Measurements from ENCODE around the gene CEP112.

DNA sequence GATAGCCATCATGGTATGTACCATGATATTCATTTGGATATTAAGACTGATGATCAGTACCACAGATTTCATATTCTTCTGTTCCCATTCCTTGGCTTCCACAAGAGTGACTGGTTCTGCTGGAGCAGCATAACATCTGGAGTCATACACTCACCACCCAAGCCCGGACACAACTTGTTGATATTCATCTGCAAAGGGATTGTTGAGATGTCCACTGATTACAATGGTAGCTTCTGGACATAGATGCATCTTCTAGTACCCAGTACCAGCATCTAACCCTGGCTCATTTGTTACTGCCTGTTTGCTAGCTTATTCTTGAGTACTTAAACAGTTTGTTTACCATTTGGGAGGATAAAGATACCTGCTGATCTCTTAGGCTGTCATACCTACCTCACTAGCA, 394.8 kb downstream of the CEP112 start:
- TF ChIP-seq, protein P1, sequence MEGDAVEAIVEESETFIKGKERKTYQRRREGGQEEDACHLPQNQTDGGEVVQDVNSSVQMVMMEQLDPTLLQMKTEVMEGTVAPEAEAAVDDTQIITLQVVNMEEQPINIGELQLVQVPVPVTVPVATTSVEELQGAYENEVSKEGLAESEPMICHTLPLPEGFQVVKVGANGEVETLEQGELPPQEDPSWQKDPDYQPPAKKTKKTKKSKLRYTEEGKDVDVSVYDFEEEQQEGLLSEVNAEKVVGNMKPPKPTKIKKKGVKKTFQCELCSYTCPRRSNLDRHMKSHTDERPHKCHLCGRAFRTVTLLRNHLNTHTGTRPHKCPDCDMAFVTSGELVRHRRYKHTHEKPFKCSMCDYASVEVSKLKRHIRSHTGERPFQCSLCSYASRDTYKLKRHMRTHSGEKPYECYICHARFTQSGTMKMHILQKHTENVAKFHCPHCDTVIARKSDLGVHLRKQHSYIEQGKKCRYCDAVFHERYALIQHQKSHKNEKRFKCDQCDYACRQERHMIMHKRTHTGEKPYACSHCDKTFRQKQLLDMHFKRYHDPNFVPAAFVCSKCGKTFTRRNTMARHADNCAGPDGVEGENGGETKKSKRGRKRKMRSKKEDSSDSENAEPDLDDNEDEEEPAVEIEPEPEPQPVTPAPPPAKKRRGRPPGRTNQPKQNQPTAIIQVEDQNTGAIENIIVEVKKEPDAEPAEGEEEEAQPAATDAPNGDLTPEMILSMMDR (conservative IDR thresholded peaks at IDR 0.05; ENCODE audit: low read depth, low read length): no peak
- no peak for TF ChIP-seq BHLHE40 (IDR thresholded peaks at IDR 0.05; ENCODE audit: low read depth, low read length)
- TF ChIP-seq POLR2A (IDR thresholded peaks at IDR 0.05; ENCODE audit: low read depth, low read length): no peak
- no peak for TF ChIP-seq RFX5 (IDR thresholded peaks at IDR 0.05; ENCODE audit: low read depth, low read length)
- TF ChIP-seq MAZ (IDR thresholded peaks at IDR 0.05; ENCODE audit: borderline replicate concordance, low read depth, low read length): no peak
- no peak for TF ChIP-seq RAD21 (IDR thresholded peaks at IDR 0.05; ENCODE audit: low read length)
- no peak for TF ChIP-seq FOS (IDR thresholded peaks at IDR 0.05; ENCODE audit: low read depth, low read length)
- no peak for TF ChIP-seq MAFK (IDR thresholded peaks at IDR 0.05; ENCODE audit: low read depth, low read length)
- TF ChIP-seq, protein P2, sequence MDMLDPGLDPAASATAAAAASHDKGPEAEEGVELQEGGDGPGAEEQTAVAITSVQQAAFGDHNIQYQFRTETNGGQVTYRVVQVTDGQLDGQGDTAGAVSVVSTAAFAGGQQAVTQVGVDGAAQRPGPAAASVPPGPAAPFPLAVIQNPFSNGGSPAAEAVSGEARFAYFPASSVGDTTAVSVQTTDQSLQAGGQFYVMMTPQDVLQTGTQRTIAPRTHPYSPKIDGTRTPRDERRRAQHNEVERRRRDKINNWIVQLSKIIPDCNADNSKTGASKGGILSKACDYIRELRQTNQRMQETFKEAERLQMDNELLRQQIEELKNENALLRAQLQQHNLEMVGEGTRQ (IDR thresholded peaks at IDR 0.05; ENCODE audit: low read depth, low read length): no peak
- TF ChIP-seq MXI1 (IDR thresholded peaks at IDR 0.05; ENCODE audit: borderline replicate concordance, low read depth, low read length): no peak
- no peak for TF ChIP-seq SMC3 (IDR thresholded peaks at IDR 0.05; ENCODE audit: low read depth, low read length)
- TF ChIP-seq CEBPB (IDR thresholded peaks at IDR 0.05; ENCODE audit: low read depth, low read length): no peak
- TF ChIP-seq RCOR1 (IDR thresholded peaks at IDR 0.05; ENCODE audit: insufficient replicate concordance, low read length): no peak
- TF ChIP-seq ELK1 (IDR thresholded peaks at IDR 0.05; ENCODE audit: borderline replicate concordance, low read depth, low read length): no peak

Data from IMR-90 (cell line).